NCI-H226 (cell line): ENCODE results near the gene AAR2.

Source experiments
- DNase-seq: peaks from one replicate; pipeline ENCODE4 v3.0.0-alpha.2; 2015

Gene AAR2

GRCh38 chr20:36261389-36262105 lies 25.3 kb downstream of the AAR2 start:
- no peak for DNase-seq

- DNase-seq = no peak
These were observed 26.2 kb downstream of the AAR2 start for GRCh38 chr20:36262440-36262839.

- no peak for DNase-seq
These were observed 28.4 kb downstream of the AAR2 start for GRCh38 chr20:36264426-36265246.

GRCh38 chr20:36266189-36266588 lies 29.9 kb downstream of the AAR2 start:
- no peak for DNase-seq

GRCh38 chr20:36267605-36268381 lies 31.5 kb downstream of the AAR2 start:
- DNase-seq = no peak

- DNase-seq = no peak
These were observed 32.4 kb downstream of the AAR2 start for GRCh38 chr20:36268440-36269342.

GRCh38 chr20:36269507-36269906 lies 33.2 kb downstream of the AAR2 start:
- DNase-seq = no peak

GRCh38 chr20:36270744-36271638 lies 34.7 kb downstream of the AAR2 start:
- DNase-seq = no peak

GRCh38 chr20:36271639-36272546 lies 35.6 kb downstream of the AAR2 start:
- no peak for DNase-seq

- DNase-seq = no peak
These were observed 36.4 kb downstream of the AAR2 start for GRCh38 chr20:36272547-36273220.

GRCh38 chr20:36273414-36274180 lies 37.3 kb downstream of the AAR2 start:
- DNase-seq = peak; percentile 9

GRCh38 chr20:36274181-36274841 lies 38.0 kb downstream of the AAR2 start:
- DNase-seq = no peak

GRCh38 chr20:36275011-36275410 lies 38.7 kb downstream of the AAR2 start:
- DNase-seq = no peak

- DNase-seq = no peak
These were observed 39.3 kb downstream of the AAR2 start for GRCh38 chr20:36275441-36276189.

- DNase-seq = no peak
These were observed 41.3 kb downstream of the AAR2 start for GRCh38 chr20:36277546-36277945.

- no peak for DNase-seq
These were observed 43.1 kb downstream of the AAR2 start for GRCh38 chr20:36279362-36279761.

- DNase-seq = no peak
These were observed 43.5 kb downstream of the AAR2 start for GRCh38 chr20:36279776-36280175.
